Measurements from ENCODE around the gene EIF4EBP2. TPM values are rescaled to one million over a fixed set of nuclear protein-coding genes. Genes with fewer than 3 reads are reported as not detected.

The EIF4EBP2 gene
- polyA plus RNA-seq, 1 donor (not counting 4 experiments of a cell fraction or from before 2014, with no cell fraction given) = 18.9 TPM

DNA sequence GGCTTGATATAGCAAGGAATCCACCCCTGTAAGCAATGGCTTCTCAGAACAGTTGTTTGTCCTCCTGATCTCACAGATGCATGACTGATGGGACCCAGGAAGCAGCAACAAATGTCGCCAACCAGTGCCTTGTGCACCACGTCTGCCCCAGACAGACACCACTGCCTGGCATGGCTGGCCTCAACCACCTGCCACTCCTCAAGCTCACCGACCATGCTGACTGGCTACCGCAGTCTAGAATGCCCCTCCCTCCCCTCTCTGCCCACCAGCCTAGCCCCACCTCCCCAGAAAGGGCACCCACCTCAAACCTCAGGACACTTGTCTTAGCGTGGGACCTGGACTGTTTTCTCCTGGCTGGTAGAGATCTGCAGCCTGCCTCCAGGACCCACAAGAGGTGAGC, 45.5 kb upstream of the EIF4EBP2 start:
- H3K4me3 ChIP-seq (ENCODE audit: control insufficient read depth in 2 of 3, extremely low read depth in 1 of 3, insufficient read depth in 2 of 3, low read depth in 1 of 3, low read length in 3 of 3) = no peak overlapping the region
- TF ChIP-seq, protein P1, sequence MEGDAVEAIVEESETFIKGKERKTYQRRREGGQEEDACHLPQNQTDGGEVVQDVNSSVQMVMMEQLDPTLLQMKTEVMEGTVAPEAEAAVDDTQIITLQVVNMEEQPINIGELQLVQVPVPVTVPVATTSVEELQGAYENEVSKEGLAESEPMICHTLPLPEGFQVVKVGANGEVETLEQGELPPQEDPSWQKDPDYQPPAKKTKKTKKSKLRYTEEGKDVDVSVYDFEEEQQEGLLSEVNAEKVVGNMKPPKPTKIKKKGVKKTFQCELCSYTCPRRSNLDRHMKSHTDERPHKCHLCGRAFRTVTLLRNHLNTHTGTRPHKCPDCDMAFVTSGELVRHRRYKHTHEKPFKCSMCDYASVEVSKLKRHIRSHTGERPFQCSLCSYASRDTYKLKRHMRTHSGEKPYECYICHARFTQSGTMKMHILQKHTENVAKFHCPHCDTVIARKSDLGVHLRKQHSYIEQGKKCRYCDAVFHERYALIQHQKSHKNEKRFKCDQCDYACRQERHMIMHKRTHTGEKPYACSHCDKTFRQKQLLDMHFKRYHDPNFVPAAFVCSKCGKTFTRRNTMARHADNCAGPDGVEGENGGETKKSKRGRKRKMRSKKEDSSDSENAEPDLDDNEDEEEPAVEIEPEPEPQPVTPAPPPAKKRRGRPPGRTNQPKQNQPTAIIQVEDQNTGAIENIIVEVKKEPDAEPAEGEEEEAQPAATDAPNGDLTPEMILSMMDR (optimal IDR thresholded peaks at IDR 0.05 in 1 of 3, IDR thresholded peaks at IDR 0.05 in 1 of 3, conservative IDR thresholded peaks at IDR 0.05 in 1 of 3; ENCODE audit: extremely low read depth in 1 of 3, insufficient read depth in 2 of 3, low read length in 3 of 3) = no peak
- no peak for TF ChIP-seq EZH2 (IDR thresholded peaks at IDR 0.05; ENCODE audit: low read length)

DNA sequence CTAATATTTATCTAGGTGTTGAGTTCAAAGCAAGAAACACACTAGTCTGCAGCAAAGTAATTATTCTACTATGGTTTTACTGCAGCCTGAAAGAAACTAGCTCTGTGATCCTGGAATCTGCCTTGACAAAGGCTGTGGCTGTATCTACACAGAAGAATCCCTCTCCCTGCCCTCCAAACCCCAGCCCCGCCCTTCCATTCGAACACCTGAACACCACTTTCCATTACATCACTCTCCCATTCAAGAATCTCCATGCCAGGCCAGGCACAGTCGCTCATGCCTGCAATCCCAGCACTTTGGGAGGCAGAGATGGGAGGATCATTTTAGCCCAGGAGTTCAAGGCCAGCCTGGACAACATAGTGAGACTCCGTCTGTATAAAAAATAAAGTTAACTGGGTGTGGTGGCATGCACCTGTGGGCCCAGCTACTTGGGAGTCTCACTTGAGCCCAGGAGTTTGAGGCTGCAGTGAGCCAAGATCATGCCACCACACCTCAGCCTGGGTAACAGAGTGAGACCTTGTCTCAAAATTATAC, 44.9 kb upstream of the EIF4EBP2 start:
- FAIRE-seq = no peak
- no peaks in the 10 kb centered on the region for H3K27me3 ChIP-seq (ENCODE audit: control insufficient read depth, extremely low read depth, insufficient read depth, low read length)
- DNase-seq (ENCODE audit: low read depth, low spot score) = no peak

More for the DNA sequence above, 45.5 kb upstream of the EIF4EBP2 start:
- Histone ChIP-seq H3K36me3 (ENCODE audit: control insufficient read depth in 2 of 2, extremely low read depth in 1 of 2, insufficient read depth in 2 of 2, low read length in 2 of 2) (no peaks in the 10 kb centered on the region), H3K4me1 (ENCODE audit: control insufficient read depth, extremely low read depth, insufficient read depth, low read length) (no peaks in the 10 kb centered on the region), H4K20me1 (ENCODE audit: control insufficient read depth, extremely low read depth, insufficient read depth, low read length) (no peaks in the 10 kb centered on the region), H3K9me1 (ENCODE audit: control insufficient read depth, extremely low read depth, insufficient read depth, low read length) (no peaks in the 10 kb centered on the region), H3K79me2 (ENCODE audit: control insufficient read depth, insufficient read depth, low read length) (no peaks in the 10 kb centered on the region), H3K27me3 (ENCODE audit: control insufficient read depth, extremely low read depth, insufficient read depth, low read length) (no peaks in the 10 kb centered on the region), H3K9me3 (ENCODE audit: control insufficient read depth, low read depth, low read length) (no peaks in the 10 kb centered on the region), H3K9ac (ENCODE audit: control insufficient read depth, extremely low read depth, insufficient read depth, low read length) (no peak overlapping the region), H3K27ac (ENCODE audit: control insufficient read depth, insufficient read depth, low read length) (no peak overlapping the region), H3K4me2 (ENCODE audit: control insufficient read depth, extremely low read depth, insufficient read depth, low read depth, low read length) (no peak overlapping the region), H2AFZ (ENCODE audit: control insufficient read depth, low read length) (no peak overlapping the region)
- dilution Hi-C loops (cut with MboI; ENCODE audit: extremely low pct_ligation_motif_present, low sequenced_read_pairs) = loop anchor here (5.0 kb wide), 1 partner anchor 36 kb away; no protein-coding TSS in a partner anchor
- DNase-seq (ENCODE audit: low read depth, low spot score) (no peak), FAIRE-seq (no peak)

More for the DNA sequence above, 44.9 kb upstream of the EIF4EBP2 start:
- Histone ChIP-seq H3K4me1 (ENCODE audit: control insufficient read depth, extremely low read depth, insufficient read depth, low read length) (peaks cover 4% of the 10 kb centered on the region), H3K79me2 (ENCODE audit: control insufficient read depth, insufficient read depth, low read length) (no peaks in the 10 kb centered on the region), H3K9me3 (ENCODE audit: control insufficient read depth, low read depth, low read length) (no peaks in the 10 kb centered on the region), H4K20me1 (ENCODE audit: control insufficient read depth, extremely low read depth, insufficient read depth, low read length) (no peaks in the 10 kb centered on the region), H3K9me1 (ENCODE audit: control insufficient read depth, extremely low read depth, insufficient read depth, low read length) (no peaks in the 10 kb centered on the region), H3K4me3 (ENCODE audit: control insufficient read depth in 2 of 3, extremely low read depth in 1 of 3, insufficient read depth in 2 of 3, low read depth in 1 of 3, low read length in 3 of 3) (no peak overlapping the region), H3K27ac (ENCODE audit: control insufficient read depth, insufficient read depth, low read length) (no peak overlapping the region), H2AFZ (ENCODE audit: control insufficient read depth, low read length) (no peak overlapping the region), H3K4me2 (ENCODE audit: control insufficient read depth, extremely low read depth, insufficient read depth, low read depth, low read length) (no peak overlapping the region), H3K9ac (ENCODE audit: control insufficient read depth, extremely low read depth, insufficient read depth, low read length) (no peak overlapping the region), H3K36me3 (ENCODE audit: control insufficient read depth in 2 of 2, extremely low read depth in 1 of 2, insufficient read depth in 2 of 2, low read length in 2 of 2) (no peaks in the 10 kb centered on the region)
- TF ChIP-seq, protein P1 (optimal IDR thresholded peaks at IDR 0.05 in 1 of 3, IDR thresholded peaks at IDR 0.05 in 1 of 3, conservative IDR thresholded peaks at IDR 0.05 in 1 of 3; ENCODE audit: extremely low read depth in 1 of 3, insufficient read depth in 2 of 3, low read length in 3 of 3) = no peak
- no peak for TF ChIP-seq EZH2 (IDR thresholded peaks at IDR 0.05; ENCODE audit: low read length)
- dilution Hi-C loops (cut with MboI; ENCODE audit: extremely low pct_ligation_motif_present, low sequenced_read_pairs) = loop anchor here (5.0 kb wide), 1 partner anchor 37 kb away; no protein-coding TSS in a partner anchor
